HG03378 (cell line): Measurements from ENCODE around the gene VSX2.

ENCODE experiments used
- ATAC-seq: cut with Tn5 transposase; IDR thresholded peaks from one replicate; pipeline ENCODE4 v1.9.1; 2021; ENCODE audit warnings: mild to moderate bottlenecking, moderate library complexity; ENCODE audit not compliant: unreplicated experiment

Gene VSX2

GRCh38 chr14:74221741-74222140 is 17.5 kb upstream of the VSX2 start:
- ATAC-seq = no peak

GRCh38 chr14:74223016-74223415 is 16.2 kb upstream of the VSX2 start:
- no peak for ATAC-seq

- no peak for ATAC-seq
Observed at GRCh38 chr14:74231784-74232183, 7.5 kb upstream of the VSX2 start.

- no peak for ATAC-seq
Observed at GRCh38 chr14:74235017-74235416, 4.2 kb upstream of the VSX2 start.

GRCh38 chr14:74237441-74237840 is 1.8 kb upstream of the VSX2 start:
- ATAC-seq = no peak

- no peak for ATAC-seq
Observed at GRCh38 chr14:74239848-74240793, 872 bp downstream of the VSX2 start.

GRCh38 chr14:74240794-74241651 is 1.8 kb downstream of the VSX2 start:
- no peak for ATAC-seq

GRCh38 chr14:74241652-74242017 is 2.4 kb downstream of the VSX2 start:
- no peak for ATAC-seq

- no peak for ATAC-seq
Observed at GRCh38 chr14:74242021-74242779, 3.0 kb downstream of the VSX2 start.

- ATAC-seq = no peak
Observed at GRCh38 chr14:74242780-74243042, 3.5 kb downstream of the VSX2 start.

GRCh38 chr14:74243051-74243450 is 3.8 kb downstream of the VSX2 start:
- no peak for ATAC-seq

GRCh38 chr14:74244115-74244514 is 4.9 kb downstream of the VSX2 start:
- ATAC-seq = no peak

GRCh38 chr14:74245292-74245691 is 6.0 kb downstream of the VSX2 start:
- ATAC-seq = no peak

- no peak for ATAC-seq
Observed at GRCh38 chr14:74246542-74246941, 7.3 kb downstream of the VSX2 start.

- no peak for ATAC-seq
Observed at GRCh38 chr14:74248017-74248416, 8.8 kb downstream of the VSX2 start.

GRCh38 chr14:74249433-74250375 is 10.5 kb downstream of the VSX2 start:
- ATAC-seq = no peak

- no peak for ATAC-seq
Observed at GRCh38 chr14:74255281-74255680, 16.0 kb downstream of the VSX2 start.

- no peak for ATAC-seq
Observed at GRCh38 chr14:74257078-74257940, 18.1 kb downstream of the VSX2 start.
